ENCODE data around the gene RASGRP4.
"Not testable (repeated sequence)": the region's sequence is repeated elsewhere in the genome, so short reads cannot be mapped to it uniquely, and the experiment has no call there.

RASGRP4 gene

DNA sequence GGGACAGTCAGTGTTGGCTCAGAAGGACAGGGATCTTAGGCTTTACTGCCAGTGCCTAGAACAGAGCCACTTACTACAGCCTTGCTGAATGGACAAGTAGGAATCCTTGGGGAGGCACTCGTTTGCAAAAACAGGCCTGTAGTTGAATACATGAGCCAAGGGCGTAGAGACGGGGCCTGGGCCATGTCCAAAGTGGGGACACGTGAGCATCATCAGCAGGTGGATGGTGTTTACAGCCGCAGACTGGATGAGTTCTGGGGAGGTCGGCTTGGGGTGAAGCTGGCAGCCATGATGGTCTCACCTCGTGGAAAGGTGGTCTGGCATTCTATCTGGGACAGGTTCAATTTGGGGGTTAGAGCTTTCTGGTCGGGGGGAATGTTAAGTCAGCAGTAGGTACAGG is 25.0 kb upstream of the RASGRP4 start:
- in situ Hi-C loops (cut with HindIII; ENCODE audit: low sequenced_read_pairs), result loop anchor here (5.0 to 10.0 kb wide), 2 partner anchors 76 to 134 kb away; no protein-coding TSS in a partner anchor

DNA sequence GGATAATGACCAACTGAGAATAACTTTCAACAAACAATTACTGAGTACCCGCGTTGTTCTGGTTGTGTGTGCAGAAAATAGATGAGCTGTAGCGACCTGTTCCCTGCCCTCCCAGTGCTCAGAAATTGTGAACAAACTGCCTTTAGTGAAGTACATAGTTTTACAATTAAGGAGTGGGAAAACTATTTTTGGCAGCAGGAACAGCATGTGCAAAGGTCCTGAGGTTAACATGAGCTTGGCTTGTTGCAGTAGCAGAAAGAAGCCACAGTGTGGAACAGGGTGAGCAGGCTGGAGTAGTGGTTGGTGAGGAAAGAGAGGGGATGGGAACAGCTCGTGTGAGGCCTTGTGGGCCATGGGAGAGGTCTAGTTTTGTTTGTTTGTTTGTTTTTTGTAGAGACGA is 23.5 kb upstream of the RASGRP4 start:
- in situ Hi-C loops (cut with HindIII; ENCODE audit: low sequenced_read_pairs), result no loop called here

DNA sequence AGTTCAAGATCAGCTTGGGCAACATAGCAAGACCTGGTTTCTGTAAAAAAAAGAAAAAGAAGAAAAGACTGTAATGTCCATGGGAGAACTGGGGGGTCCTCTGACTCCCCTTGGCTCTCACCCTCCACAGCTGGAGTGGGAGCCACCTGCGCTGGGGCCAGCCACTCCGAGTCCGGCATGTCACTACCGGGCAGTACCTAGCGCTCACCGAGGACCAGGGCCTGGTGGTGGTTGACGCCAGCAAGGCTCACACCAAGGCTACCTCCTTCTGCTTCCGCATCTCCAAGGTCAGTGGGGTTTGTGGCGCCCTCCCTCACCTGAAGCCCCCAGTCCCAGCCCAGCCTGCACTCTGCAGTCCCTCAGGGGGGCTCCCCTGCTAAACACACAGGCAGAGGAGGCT is 22.2 kb upstream of the RASGRP4 start:
- in situ Hi-C loops (cut with HindIII; ENCODE audit: low sequenced_read_pairs), result no loop called here

DNA sequence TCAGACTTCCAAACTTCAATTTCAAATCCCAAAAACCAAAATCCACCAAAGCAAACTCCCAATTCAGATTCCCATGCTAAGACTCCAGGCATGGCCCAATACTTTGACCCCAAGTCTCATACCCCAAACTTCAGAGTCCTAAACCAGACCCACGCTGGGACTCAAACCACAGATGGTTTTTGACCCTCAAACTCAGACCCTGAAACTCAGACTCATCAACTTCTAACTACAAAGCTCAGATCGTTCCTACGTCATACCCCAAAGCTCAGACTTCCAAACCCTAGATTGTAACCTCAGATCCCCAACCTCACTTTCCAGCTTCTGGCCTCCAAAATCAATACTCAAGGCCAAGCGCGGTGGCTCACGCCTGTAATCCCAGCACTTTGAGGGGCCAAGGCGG is 19.3 kb upstream of the RASGRP4 start:
- in situ Hi-C loops (cut with HindIII; ENCODE audit: low sequenced_read_pairs), result no loop called here

DNA sequence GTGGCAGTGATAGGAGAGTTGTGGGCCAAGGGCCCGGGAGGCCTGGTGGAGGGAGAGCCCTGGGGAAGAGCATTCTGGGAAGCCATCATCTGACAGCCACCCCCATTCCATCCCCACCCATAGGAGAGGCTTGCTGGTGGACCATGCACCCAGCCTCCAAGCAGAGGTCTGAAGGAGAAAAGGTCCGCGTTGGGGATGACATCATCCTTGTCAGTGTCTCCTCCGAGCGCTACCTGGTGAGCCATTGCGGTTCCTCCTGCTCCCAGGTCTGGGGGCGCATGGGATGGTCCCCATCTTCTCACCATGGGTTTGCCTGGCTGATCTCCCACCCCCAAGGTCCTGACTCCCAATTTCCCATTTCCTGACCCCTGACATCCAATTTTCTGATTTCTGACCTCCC is 18.0 kb upstream of the RASGRP4 start:
- in situ Hi-C loops (cut with HindIII; ENCODE audit: low sequenced_read_pairs), result no loop called here

DNA sequence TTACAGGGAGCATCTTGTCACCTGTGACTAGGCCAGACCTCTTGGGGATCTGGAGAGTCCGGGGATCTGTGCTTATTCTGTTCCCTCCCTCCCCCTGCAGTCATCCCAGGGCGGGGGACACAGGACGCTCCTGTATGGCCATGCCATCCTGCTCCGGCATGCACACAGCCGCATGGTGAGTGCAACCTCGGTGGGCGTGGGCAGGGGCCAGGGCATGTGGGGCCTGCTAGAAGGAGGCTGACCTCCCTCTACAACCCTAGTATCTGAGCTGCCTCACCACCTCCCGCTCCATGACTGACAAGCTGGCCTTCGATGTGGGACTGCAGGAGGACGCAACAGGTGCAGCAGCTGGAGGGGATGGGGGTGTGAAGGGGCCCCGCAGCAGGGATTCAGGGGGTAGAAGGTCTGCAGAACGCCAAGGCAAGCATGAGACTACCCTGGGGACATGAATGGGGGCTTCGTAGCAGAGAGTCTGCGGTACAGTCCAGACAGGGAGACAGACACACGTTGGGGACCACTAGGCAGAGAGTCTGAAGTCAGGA is 17.5 kb upstream of the RASGRP4 start:
- in situ Hi-C loops (cut with HindIII; ENCODE audit: low sequenced_read_pairs), result no loop called here

DNA sequence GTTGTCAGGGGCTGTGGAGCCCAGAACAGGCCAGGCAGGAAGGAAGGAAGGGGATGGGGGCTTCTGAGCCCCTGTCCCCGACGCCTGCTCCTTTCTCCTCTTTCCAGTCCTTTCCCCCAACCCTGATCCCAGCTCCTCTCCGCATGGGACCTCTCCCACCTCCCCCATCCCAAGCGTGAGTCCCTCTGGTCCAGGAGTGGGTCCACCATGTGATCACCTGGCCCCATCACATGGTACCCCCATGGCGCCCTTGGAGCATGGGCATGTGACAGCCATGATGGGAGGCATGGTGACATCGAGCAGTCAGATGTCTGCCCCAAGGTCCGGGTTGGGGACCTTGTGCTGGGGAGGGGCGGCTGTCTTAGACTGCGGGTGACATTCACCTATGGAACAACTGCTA is 16.7 kb upstream of the RASGRP4 start:
- in situ Hi-C loops (cut with HindIII; ENCODE audit: low sequenced_read_pairs), result no loop called here

DNA sequence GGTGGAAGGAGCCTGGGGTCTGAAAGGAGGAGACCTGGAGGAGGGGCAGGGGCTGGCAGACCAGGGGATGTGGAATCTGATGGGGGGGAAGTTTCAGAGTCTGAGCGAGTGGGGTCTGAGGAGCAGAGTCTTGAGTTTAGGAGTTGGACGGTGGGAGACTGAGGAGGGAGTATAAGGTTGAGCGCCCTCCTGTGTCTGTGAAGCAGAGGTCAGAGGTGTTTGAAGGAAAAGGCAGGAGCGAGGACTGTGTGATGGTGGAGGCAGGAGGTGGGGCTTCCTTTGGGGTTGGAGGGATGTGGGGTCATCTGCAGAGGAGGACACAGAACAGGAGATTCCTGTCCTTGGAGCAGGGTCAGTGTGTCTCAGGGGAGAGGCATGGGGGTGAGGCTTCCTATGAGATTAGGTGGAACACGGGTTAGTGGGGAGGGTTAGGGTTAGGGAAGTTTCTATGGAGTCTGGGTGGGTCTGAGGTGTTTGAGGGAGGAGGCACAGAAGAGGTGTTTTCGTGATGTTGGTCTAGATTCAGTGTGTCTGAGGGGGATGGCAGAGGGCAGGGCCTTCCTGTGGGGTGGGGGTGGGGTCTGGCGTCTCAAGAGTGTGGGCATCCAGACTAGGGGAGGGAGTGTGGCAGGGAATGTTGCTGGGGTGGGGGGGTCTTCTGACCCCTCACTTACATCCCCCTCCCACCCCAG is 15.8 kb upstream of the RASGRP4 start:
- in situ Hi-C loops (cut with HindIII; ENCODE audit: low sequenced_read_pairs), result no loop called here

DNA sequence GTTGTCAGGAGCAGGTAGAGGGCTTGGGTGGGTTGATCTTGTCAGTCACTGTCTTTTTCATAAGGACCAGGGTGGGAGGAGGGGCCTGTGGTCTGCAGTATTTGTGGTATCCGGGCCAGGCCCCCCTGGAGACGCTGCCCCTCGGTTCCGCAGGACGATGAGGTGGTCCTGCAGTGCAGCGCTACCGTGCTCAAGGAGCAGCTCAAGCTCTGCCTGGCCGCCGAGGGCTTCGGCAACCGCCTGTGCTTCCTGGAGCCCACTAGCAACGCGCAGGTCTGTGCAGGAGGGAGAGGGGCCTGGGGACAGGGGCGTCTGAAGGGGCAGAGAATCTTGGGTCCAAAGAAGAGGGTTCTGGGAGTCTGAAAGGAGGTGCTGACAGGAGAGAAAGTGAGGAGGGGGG is 14.6 kb upstream of the RASGRP4 start:
- in situ Hi-C loops (cut with HindIII; ENCODE audit: low sequenced_read_pairs), result no loop called here

DNA sequence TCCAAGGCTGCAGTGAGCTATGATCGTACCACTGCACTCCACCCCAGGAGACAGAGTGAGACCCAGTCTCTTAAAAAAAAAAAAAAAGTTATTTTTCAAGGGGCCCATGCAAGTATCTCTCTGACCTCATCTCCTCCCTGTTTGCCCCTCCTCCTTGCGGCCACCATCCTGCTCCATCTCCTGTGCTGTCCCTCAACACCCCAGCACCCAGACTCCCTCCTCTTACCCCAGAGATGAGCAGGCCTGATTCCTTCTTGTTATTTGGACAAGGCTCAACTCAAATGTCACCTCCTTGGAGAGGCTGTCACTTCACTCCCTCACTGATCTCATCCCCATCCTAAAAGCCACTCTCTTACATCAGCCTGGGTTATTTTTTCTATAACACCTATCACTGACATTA is 11.9 kb upstream of the RASGRP4 start:
- in situ Hi-C loops (cut with HindIII; ENCODE audit: low sequenced_read_pairs), result no loop called here

DNA sequence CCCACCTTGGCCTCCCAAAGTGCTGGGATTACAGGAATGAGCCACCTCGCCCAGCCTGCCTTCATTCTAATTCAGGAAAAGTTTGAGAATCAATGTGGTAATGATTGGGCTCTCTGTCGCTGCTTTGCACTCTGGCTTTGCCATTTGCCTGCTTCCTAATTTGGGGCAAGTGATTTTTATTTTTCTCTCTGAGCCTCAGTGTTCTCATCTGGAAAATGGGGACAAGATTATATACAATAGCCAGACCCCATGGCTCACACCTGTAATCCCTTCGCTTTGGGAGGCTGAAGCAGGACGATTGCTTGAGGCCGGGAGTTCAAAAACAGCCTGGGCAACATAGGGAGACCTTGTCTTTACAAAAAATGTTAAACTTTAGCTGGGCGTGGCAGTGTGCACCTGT is 11.3 kb upstream of the RASGRP4 start:
- in situ Hi-C loops (cut with HindIII; ENCODE audit: low sequenced_read_pairs), result no loop called here

DNA sequence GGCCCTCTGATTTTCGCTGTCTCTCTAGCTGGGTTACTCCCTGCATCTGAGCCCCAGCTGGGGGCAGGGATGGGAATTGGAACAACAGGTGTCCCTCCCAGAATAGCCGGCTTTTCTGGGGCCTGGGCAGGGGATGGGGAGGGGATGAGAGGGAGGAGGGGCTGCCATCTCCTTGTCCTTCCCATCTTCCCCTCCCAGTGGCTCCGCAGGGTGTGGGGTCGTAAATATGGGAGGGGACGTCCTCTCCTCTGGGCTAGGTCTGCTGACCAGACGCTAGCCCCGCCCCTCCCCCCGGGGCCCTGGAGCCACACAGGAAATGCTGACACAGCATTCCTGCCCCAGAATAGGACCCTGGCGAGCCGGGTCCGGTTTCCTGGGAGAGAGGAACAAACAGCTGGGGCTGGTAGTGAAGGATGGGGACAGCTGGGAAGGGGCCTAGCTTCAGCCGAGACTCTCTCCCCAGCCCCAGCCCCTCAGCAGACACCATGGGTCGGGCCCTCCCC is 8.6 kb upstream of the RASGRP4 start:
- in situ Hi-C loops (cut with HindIII; ENCODE audit: low sequenced_read_pairs), result no loop called here

DNA sequence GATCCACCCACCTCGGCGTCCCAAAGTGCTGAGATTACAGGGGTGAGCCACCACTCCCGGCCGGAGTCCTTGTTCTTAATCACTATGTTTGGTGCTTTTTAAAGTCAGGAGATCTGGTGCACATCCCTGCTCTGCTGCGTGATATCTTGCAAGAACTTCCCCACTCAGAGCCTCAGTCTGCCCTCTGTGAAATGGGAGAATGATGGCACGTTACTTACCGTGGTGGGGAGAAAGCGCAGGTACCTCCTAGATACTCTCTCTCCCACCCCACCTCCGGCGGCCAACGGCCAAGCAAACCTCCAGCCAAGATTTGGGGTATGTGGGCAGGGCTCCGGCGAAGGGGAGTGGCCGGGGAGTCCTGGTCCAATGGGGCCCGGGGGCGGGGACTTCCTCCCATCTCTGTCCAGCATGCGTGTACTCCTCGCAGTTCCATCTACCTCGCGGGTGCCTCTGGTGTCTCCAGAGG is 7.3 kb upstream of the RASGRP4 start, which contains the start of gene RYR1:
Gene RYR1, plus strand, starts transcription at position 424 of the 466 bp plus-strand sequence. CDS start 139 bp downstream, outside the sequence.
- in situ Hi-C loops (cut with HindIII; ENCODE audit: low sequenced_read_pairs), result no loop called here

DNA sequence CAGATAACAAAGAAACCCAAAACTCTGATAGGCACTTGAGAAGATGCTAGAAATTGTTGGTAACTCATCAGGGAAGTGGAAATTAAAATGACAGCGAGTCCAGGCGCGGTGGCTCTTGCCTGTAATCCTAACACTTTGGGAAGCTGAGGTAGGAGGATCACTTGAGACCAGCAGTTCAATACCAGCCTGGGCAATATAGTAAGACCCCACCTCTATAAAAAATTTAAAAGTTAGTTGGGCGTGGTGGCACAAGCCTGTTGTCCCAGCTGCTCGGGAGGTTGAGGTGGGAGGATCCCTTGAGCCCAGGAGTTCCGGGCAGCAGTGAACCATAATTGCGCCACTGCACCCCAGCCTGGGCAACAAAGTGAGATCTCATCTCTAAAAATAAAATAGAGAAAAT is 4.9 kb upstream of the RASGRP4 start:
- in situ Hi-C loops (cut with HindIII; ENCODE audit: low sequenced_read_pairs), result no loop called here

DNA sequence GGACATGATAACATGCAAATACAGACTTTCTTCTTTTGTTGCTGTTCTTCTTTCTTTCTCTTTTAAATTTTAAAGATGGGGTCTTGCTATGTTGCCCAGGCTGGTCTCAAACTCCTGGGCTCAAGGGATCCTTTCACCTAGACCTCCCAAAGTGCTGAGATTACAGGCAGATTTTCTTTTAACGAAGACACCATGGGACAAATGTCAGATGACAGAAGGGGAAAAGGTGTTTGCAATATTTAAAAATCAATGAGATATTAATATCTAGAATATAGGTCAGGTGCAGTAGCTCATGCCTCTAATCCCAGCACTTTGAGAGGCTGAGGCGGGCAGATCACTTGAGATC is 3.8 kb upstream of the RASGRP4 start:
- in situ Hi-C loops (cut with HindIII; ENCODE audit: low sequenced_read_pairs), result no loop called here

DNA sequence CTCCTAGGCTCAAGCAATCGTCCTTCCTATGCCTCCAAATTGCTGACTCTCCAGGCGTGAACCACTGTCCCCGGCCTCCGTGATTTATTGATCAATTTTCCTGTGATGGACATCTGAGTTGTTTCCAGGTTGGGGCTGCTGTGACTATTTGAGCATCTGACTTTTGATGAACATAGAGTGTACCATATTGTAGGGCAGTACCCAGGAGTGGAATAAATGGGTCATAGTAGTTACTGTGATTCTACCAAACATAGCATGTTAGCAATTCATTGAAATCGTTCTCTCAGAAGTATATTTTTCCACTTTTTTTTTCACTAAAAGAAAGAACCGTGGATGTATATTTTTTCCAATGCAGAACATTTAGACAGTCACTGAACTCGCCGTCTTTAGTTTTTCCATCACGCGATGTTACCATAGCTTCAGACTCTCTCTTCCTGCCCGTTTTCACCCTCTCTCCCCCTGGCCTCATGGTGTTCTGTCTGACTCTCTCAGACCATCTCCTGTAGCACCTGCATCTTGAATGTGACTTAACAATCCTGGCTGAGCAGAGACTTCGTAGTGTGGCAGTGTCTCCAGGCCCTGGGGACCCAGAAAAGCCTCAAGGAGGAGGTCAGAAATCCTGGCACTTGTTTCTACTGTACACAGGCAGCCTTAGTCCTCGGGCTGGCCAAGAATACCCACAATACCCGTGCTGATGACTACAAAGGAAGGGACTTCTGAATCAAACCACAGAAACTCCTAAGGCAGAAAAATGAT is 3.2 kb upstream of the RASGRP4 start:
- in situ Hi-C loops (cut with HindIII; ENCODE audit: low sequenced_read_pairs), result no loop called here

DNA sequence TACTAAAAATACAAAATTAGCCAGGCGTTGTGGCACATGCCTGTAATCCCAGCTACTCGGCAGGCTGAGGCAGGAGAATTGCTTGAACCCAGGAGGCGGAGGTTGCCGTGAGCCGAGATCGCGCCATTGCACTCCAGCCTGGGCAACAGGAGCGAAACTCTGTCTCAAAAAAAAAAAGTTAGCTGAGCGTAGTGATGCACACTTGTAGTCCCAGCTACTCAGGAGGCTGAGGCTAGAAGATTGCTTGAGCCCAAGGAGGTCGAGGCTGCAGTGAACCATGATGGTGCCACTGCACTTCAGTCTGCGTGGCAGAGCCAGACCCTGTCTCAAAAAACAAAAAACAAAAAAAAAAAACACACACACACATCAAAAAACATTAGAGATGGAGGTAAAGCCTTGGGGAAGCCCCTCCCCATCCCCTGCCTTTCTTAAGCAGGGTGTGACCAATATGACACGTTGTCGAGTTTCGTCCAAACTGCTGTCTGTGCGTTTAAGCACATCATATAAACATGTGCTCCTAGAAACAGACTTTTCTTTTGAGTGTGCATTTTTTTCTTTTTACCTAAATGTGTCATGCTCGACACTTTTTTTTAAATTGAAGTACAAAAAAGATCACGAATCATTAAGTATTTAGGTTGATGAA is 1.1 kb upstream of the RASGRP4 start:
- in situ Hi-C loops (cut with HindIII; ENCODE audit: low sequenced_read_pairs), result not testable (repeated sequence)

DNA sequence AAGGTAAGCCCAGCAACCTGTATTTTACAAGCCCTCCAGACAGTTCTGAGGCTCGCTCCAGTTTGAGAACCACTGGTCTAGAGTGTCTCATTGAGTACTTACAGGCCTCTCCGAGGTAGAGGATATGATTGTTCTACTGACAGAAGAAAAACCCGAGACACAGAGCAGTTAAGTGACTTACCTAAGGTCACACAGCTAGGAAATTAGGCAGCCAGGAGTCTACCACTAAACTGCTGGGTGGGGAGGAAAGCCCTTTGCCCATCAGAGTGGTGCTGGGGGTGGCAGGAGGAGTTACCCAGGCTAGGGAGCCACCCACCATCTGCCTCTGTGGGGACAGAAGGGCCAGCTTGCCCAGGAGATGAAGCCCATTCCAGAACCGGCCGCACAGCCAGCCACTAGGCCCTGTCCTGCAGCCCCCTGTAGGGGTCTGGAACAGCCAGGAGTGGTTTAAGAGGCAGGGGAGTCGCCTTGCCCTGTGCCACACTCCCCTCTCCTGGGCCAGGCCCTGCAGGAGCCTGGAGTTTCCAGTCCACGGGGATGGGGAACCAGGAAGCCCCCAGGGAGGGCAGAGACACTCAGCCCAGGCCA is 703 bp downstream of the RASGRP4 start:
- in situ Hi-C loops (cut with HindIII; ENCODE audit: low sequenced_read_pairs), result no loop called here

DNA sequence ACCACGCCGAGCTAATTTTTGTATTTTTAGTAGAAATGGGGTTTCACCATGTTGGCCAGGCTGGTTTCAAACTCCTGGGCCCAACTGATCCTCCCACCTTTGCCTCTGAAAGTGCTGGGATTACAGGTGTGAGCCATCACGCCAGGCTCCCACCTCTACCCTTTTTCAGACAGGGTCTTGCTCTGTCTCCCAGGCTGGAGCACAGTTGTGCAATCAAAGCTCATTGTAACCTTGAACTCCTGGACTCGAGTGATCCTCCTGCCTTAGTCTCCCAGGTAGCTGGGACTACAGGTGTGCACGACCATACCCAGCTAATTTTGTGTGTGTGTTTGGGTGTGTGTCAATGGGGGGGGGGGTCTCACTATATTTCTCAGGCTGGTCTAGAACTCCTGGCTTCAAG is 1.7 kb downstream of the RASGRP4 start:
- in situ Hi-C loops (cut with HindIII; ENCODE audit: low sequenced_read_pairs), result no loop called here

DNA sequence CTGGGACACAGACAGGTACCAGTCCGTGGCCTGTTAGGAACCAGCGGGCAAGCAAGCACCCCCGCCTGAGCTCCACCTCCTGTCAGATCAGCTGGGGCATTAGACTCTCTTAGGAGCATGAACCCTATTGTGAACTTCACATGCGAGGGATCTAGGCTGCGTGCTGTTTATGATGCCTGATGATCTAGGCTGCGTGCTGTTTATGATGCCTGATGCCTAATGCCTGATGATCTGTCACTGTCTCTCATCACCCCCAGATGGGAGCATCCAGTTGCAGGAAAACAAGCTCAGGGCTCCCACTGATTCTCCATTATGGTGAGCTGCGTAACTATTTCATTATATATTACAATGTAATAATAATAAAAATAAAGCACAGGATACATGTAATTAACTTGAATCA is 3.6 kb downstream of the RASGRP4 start:
- in situ Hi-C loops (cut with HindIII; ENCODE audit: low sequenced_read_pairs), result no loop called here

DNA sequence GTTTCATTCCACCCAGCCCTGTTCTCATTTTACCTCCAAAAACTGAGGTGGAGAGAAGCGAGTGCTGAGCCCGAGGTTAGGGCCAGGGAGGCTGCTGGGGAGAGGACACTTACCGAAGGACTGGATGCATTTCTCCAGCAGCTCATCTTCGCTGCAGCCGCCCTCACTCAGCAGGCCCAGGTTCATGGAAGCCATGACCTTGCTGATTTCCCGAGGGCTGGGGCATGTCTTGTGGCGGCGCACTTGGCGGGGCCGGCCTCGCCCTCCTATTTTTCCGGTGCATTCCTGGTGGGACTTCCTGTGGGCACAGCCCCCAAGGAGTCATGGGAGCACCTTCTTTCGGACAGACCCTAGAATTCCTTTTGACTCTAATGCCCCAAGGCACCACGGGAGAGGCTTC is 4.2 kb downstream of the RASGRP4 start:
- in situ Hi-C loops (cut with HindIII; ENCODE audit: low sequenced_read_pairs), result no loop called here
